H1 (cell line): ENCODE measurements around the gene RGS17. TPM values are rescaled to one million over a fixed set of nuclear protein-coding genes. Genes with fewer than 3 reads are reported as not detected.

ENCODE experiments used
- CTCF ChIA-PET: fragments of 300-600 bp; sonication (Branson Sonifier 250); formaldehyde crosslinking; loops from one replicate; lab custom pipeline; 2021; ENCODE audit not compliant: partially characterized antibody; lab: Charles Lee
- POLR2A ChIA-PET: fragments of 300-600 bp; sonication (Branson Sonifier 250); formaldehyde crosslinking; loops from one replicate; lab custom pipeline; 2021; ENCODE audit warnings: inconsistent platforms; ENCODE audit not compliant: partially characterized antibody; lab: Charles Lee
- DNase-seq, 2 experiments: peaks; one replicate each; pipeline versions ENCODE4 v3.0.0 to v3.0.0-alpha.2; 2010 to 2022; ENCODE audit warnings: low spot score in 2 of 2, low read depth in 1 of 2, mixed read lengths in 1 of 2
- FAIRE-seq: peaks from 2 replicates; lab custom pipeline; 2011; peaks lifted over from hg19 to GRCh38; lab: Jason Lieb, UNC
- H2AFZ ChIP-seq: 2 replicates; pipeline ENCODE4 v1.8.1; 2012; ENCODE audit warnings: low read length, inconsistent platforms
- H2AK5ac ChIP-seq: 2 replicates; pipeline ENCODE4 v1.6.1; 2013; ENCODE audit warnings: low read depth, low read length
- H2BK120ac ChIP-seq: replicated peaks from 2 replicates; pipeline ENCODE3; 2013; ENCODE audit warnings: low read depth, low read length, inconsistent platforms
- H2BK12ac ChIP-seq: 2 replicates; pipeline ENCODE4 v1.6.1; 2013; ENCODE audit warnings: low read depth, low read length
- H2BK15ac ChIP-seq: 2 replicates; pipeline ENCODE4 v1.6.1; 2013; ENCODE audit warnings: low read length
- H2BK20ac ChIP-seq: 2 replicates; pipeline ENCODE4 v1.6.1; 2013; ENCODE audit warnings: low read length
- H2BK5ac ChIP-seq: 2 replicates; pipeline ENCODE4 v1.6.1; 2013; ENCODE audit warnings: low read depth, low read length
- H3K14ac ChIP-seq: 2 replicates; pipeline ENCODE4 v1.6.1; 2013; ENCODE audit warnings: inconsistent platforms; ENCODE audit not compliant: insufficient read length
- H3K18ac ChIP-seq: 2 replicates; pipeline ENCODE4 v1.6.1; 2013; ENCODE audit warnings: low read length; ENCODE audit errors: extremely low read depth
- H3K23ac ChIP-seq: 2 replicates; pipeline ENCODE4 v1.6.1; 2013; ENCODE audit warnings: inconsistent platforms; ENCODE audit not compliant: insufficient read length
- H3K23me2 ChIP-seq: 2 replicates; pipeline ENCODE4 v1.6.1; 2013; ENCODE audit warnings: low read depth, low read length
- H3K27ac ChIP-seq: 2 replicates; pipeline ENCODE4 v1.6.1; 2011; ENCODE audit warnings: low read depth, low read length, inconsistent platforms
- H3K27me3 ChIP-seq, 4 experiments: replicated peaks in 1 of 4; 1 replicate in 1 of 4; 2 replicates in 3 of 4; pipeline versions ENCODE4 v1.6.1 to v1.8.1; 2011 to 2013; ENCODE audit warnings: low read length in 3 of 4, mild to moderate bottlenecking in 3 of 4, inconsistent platforms in 2 of 4, mixed read lengths in 2 of 4, moderate library complexity in 1 of 4; ENCODE audit not compliant: control insufficient read depth in 3 of 4, insufficient read depth in 3 of 4; ENCODE audit errors: extremely low read depth in 1 of 4
- H3K36me3 ChIP-seq, 4 experiments: 2 replicates each; pipeline versions ENCODE4 v1.6.1 to v1.8.1; 2011 to 2013; ENCODE audit warnings: mild to moderate bottlenecking in 4 of 4, low read length in 3 of 4, moderate library complexity in 2 of 4, control low read depth in 1 of 4, inconsistent platforms in 1 of 4; ENCODE audit not compliant: insufficient read depth in 4 of 4, control insufficient read depth in 2 of 4
- H3K4ac ChIP-seq: replicated peaks from 2 replicates; pipeline ENCODE3; 2013; ENCODE audit warnings: low read length, low read depth, mixed read lengths, inconsistent platforms; ENCODE audit not compliant: insufficient read length
- H3K4me1 ChIP-seq, 4 experiments: replicated peaks in 1 of 4; 1 replicate in 1 of 4; 2 replicates in 3 of 4; pipeline versions ENCODE4 v1.6.1 to v1.8.1; 2011 to 2013; ENCODE audit warnings: low read length in 3 of 4, inconsistent platforms in 2 of 4, mixed read lengths in 1 of 4; ENCODE audit not compliant: insufficient read depth in 4 of 4, control insufficient read depth in 3 of 4
- H3K4me2 ChIP-seq, 2 experiments: 2 replicates each; pipeline versions ENCODE4 v1.6.1 to v1.8.1; 2011 to 2013; ENCODE audit warnings: low read depth in 2 of 2, low read length in 2 of 2, control low read depth in 1 of 2, inconsistent platforms in 1 of 2, mild to moderate bottlenecking in 1 of 2; ENCODE audit not compliant: insufficient read depth in 1 of 2
- H3K4me3 ChIP-seq, 4 experiments: fragments of 200-600, 300-600 bp in 1 of 4; sonication (generic), shearing (Covaris generic), sonication (Bioruptor Twin) in 1 of 4; 2 replicates each; pipeline versions ENCODE4 v1.5.1 to v1.8.1; 2011 to 2016; ENCODE audit warnings: low read length in 4 of 4, low read depth in 3 of 4, control low read depth in 2 of 4, inconsistent platforms in 2 of 4, mild to moderate bottlenecking in 2 of 4, mixed read lengths in 1 of 4, moderate library complexity in 1 of 4; ENCODE audit not compliant: insufficient read depth in 2 of 4; ENCODE audit errors: extremely low read depth in 1 of 4
- H3K56ac ChIP-seq: replicated peaks from 2 replicates; pipeline ENCODE3; 2013; ENCODE audit warnings: low read depth, mild to moderate bottlenecking, mixed read lengths, low read length, inconsistent platforms; ENCODE audit not compliant: insufficient read length
- H3K79me1 ChIP-seq: 2 replicates; pipeline ENCODE4 v1.6.1; 2013; ENCODE audit warnings: low read depth, low read length, control low read depth
- H3K79me2 ChIP-seq, 2 experiments: 2 replicates each; pipeline versions ENCODE4 v1.6.1 to v1.8.1; 2012 to 2013; ENCODE audit warnings: low read length in 2 of 2, mild to moderate bottlenecking in 2 of 2, inconsistent platforms in 1 of 2; ENCODE audit not compliant: insufficient read depth in 2 of 2, control insufficient read depth in 1 of 2
- H3K9ac ChIP-seq, 4 experiments: replicated peaks in 1 of 4; 1 replicate in 1 of 4; 2 replicates in 3 of 4; pipeline versions ENCODE4 v1.6.1 to v1.8.1; 2011 to 2013; ENCODE audit warnings: low read depth in 3 of 4, low read length in 3 of 4, control low read depth in 2 of 4, mild to moderate bottlenecking in 2 of 4, moderate library complexity in 2 of 4, inconsistent platforms in 1 of 4; ENCODE audit errors: extremely low read depth in 1 of 4
- H3K9me3 ChIP-seq, 2 experiments: 2 replicates each; pipeline versions ENCODE4 v1.6.1 to v1.8.1; 2012 to 2013; ENCODE audit warnings: mild to moderate bottlenecking in 2 of 2, moderate library complexity in 2 of 2, control low read depth in 1 of 2, inconsistent platforms in 1 of 2, low read depth in 1 of 2, low read length in 1 of 2, mixed read lengths in 1 of 2; ENCODE audit not compliant: insufficient read depth in 2 of 2
- H4K20me1 ChIP-seq, 2 experiments: replicated peaks in 1 of 2; 2 replicates each; pipeline versions ENCODE3 to v1.8.1; 2011 to 2013; ENCODE audit warnings: inconsistent platforms in 2 of 2, low read length in 2 of 2, mild to moderate bottlenecking in 1 of 2; ENCODE audit not compliant: insufficient read depth in 2 of 2, control insufficient read depth in 1 of 2
- H4K5ac ChIP-seq: 2 replicates; pipeline ENCODE4 v1.6.1; 2013; ENCODE audit warnings: low read length, low read depth, mixed read lengths, inconsistent platforms; ENCODE audit not compliant: insufficient read length
- H4K8ac ChIP-seq: 2 replicates; pipeline ENCODE4 v1.8.0; 2013; ENCODE audit warnings: mild to moderate bottlenecking, moderate library complexity, low read length, inconsistent platforms; ENCODE audit not compliant: insufficient read depth; ENCODE audit errors: extremely low read depth
- H4K91ac ChIP-seq: replicated peaks from 2 replicates; pipeline ENCODE3; 2013; ENCODE audit warnings: low read length, mixed read lengths, inconsistent platforms; ENCODE audit not compliant: insufficient read length
- BACH1 ChIP-seq: IDR thresholded peaks from 2 replicates; pipeline ENCODE4 v1.6.1; 2012; ENCODE audit warnings: low read length, improper control_type of control experiment
- CBX8 ChIP-seq: fragments of 300-800, 300-1000 bp; sonication (generic); IDR thresholded peaks from 2 replicates; pipeline ENCODE4 v1.7.1; 2016; ENCODE audit warnings: low read depth, low read length, borderline replicate concordance
- CHD2 ChIP-seq: IDR thresholded peaks from 2 replicates; pipeline ENCODE4 v1.6.1; 2012; ENCODE audit warnings: low read length, improper control_type of control experiment
- CTBP2 ChIP-seq: IDR thresholded peaks from 2 replicates; pipeline ENCODE4 v1.7.0; 2011; ENCODE audit warnings: borderline replicate concordance, mild to moderate bottlenecking, moderate library complexity, mixed read lengths, low read length; ENCODE audit not compliant: insufficient read depth, insufficient read length
- EGR1 ChIP-seq: IDR thresholded peaks from 2 replicates; pipeline ENCODE4 v1.6.1; 2011; ENCODE audit warnings: low read depth, low read length, borderline replicate concordance
- KDM4A ChIP-seq: IDR thresholded peaks from one replicate; pipeline ENCODE4 v1.7.1; 2012; ENCODE audit warnings: low read depth, mild to moderate bottlenecking, moderate library complexity, low read length, inconsistent platforms; ENCODE audit not compliant: severe bottlenecking
- KDM5A ChIP-seq: fragments of 200-600 bp; IDR thresholded peaks from 2 replicates; pipeline ENCODE4 v1.7.1; 2012; ENCODE audit warnings: mild to moderate bottlenecking, low read length, inconsistent platforms, mixed read lengths
- RNF2 ChIP-seq: fragments of 200-900, 300-1000 bp; sonication (generic); IDR thresholded peaks from 2 replicates; pipeline ENCODE4 v1.7.1; 2016; ENCODE audit warnings: borderline replicate concordance, low read depth, mild to moderate bottlenecking, antibody characterized with exemption, low read length; ENCODE audit not compliant: poor library complexity, severe bottlenecking; ENCODE audit errors: missing control alignments
- SP1 ChIP-seq: IDR thresholded peaks from 2 replicates; pipeline ENCODE4 v1.6.1; 2011; ENCODE audit warnings: low read depth, low read length
- SRF ChIP-seq: IDR thresholded peaks from 2 replicates; pipeline ENCODE4 v1.6.1; 2011; ENCODE audit warnings: mild to moderate bottlenecking, low read depth, low read length, moderate library complexity
- WGBS, 2 experiments: shearing (Covaris generic) in 1 of 2; methylation state at CpG; one replicate each; pipeline versions ENCODE4 v1.1.6 to v1.1.7; 2013 to 2015; ENCODE audit warnings: low lambda C conversion rate in 2 of 2, mixed read lengths in 2 of 2, inconsistent platforms in 1 of 2, low coverage in 1 of 2, missing lambda C conversion rate in 1 of 2; ENCODE audit not compliant: insufficient replicate concordance in 2 of 2, insufficient coverage in 1 of 2, insufficient read length in 1 of 2; ENCODE audit errors: extremely low coverage in 1 of 2, missing lambda C conversion rate in 1 of 2; 5-methylcytosine and 5-hydroxymethylcytosine counted together
- polyA plus RNA-seq, 7 experiments: library from polyadenylated mRNA; depleted of rRNA in 3 of 7; stranded (reverse) in 5 of 7; unstranded in 2 of 7; fragments of >200 nt in 5 of 7; fragments of 200-250 nt in 2 of 7; gene quantifications; 1 replicate in 5 of 7; 2 replicates in 1 of 7; 4 replicates in 1 of 7; pipeline versions ENCODE4 v1.2.1 to v1.2.3, GENCODE V29; 2011 to 2013; ENCODE audit warnings: missing spikeins in 2 of 7, mixed read lengths in 2 of 7
- total RNA-seq: library from RNA; stranded (reverse); fragmentation: NEBNext Ultra II Directional; extraction: Animal tissue kit (Norgen Biotek cat#: 25700); gene quantifications from 2 replicates; pipeline ENCODE4 v1.2.1, GENCODE V29; 2021
- TF ChIP-seq, protein P1 (sequence below): IDR thresholded peaks from 2 replicates; pipeline ENCODE4 v1.6.1; 2012; ENCODE audit warnings: inconsistent platforms
- TF ChIP-seq, protein P2 (sequence below): IDR thresholded peaks from 2 replicates; pipeline ENCODE4 v1.6.1; 2011; ENCODE audit warnings: low read depth, mild to moderate bottlenecking, low read length; ENCODE audit not compliant: insufficient read depth
- TF ChIP-seq, protein P3 (sequence below): IDR thresholded peaks from 2 replicates; pipeline ENCODE4 v1.6.1; 2011; ENCODE audit warnings: low read length, improper control_type of control experiment

RGS17 gene
- total and polyA plus RNA-seq, 2 of the 8 experiments (the other 6 are each of a cell fraction or from before 2014, with no cell fraction given), result 2.0 to 12.2 TPM

DNA sequence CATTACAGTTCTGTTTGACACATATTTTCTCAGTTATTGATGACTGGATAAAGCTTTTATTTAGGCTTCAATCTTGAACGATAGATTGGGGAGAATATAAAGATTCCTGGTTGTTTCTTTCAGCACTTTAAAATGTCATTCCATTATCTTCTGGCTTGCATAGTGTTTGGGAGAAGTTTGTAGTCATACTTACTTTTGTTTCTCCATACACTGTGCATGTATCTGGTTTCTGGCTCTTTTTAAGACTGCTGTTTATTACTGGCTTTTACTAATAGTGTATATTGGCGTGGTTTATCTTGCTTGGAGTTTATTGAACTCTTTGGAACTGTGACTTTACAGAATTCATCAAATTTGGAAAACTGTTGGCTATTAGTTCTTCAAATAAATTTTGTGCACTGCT is 49.2 kb downstream of the RGS17 start:
- no peaks in the 10 kb centered on the region for H3K23me2 ChIP-seq
- H3K36me3 ChIP-seq, result no peaks in the 10 kb centered on the region
- H2BK20ac ChIP-seq, result no peak overlapping the region
- FAIRE-seq, result no peak
- H4K5ac ChIP-seq, result no peak overlapping the region
- H3K23ac ChIP-seq, result no peak overlapping the region
- H2BK15ac ChIP-seq, result no peak overlapping the region
- H3K18ac ChIP-seq, result no peak overlapping the region
- H3K4me2 ChIP-seq, result no peak overlapping the region
- no peak overlapping the region for H3K27ac ChIP-seq
- POLR2A ChIA-PET, result no interaction called here
- H4K91ac ChIP-seq, result no peak overlapping the region
- no peak overlapping the region for H2BK5ac ChIP-seq
- no peaks in the 10 kb centered on the region for H3K27me3 ChIP-seq
- H2BK12ac ChIP-seq, result no peak overlapping the region
- WGBS, 2 experiments, result 92% methylated on average over 2 of the region's 2 CpGs; no CpG with 5 or more reads in 1 of the 2 experiments
- no peaks in the 10 kb centered on the region for H4K20me1 ChIP-seq
- H3K79me2 ChIP-seq, result no peaks in the 10 kb centered on the region
- H3K4me1 ChIP-seq, result no peaks in the 10 kb centered on the region
- H3K9ac ChIP-seq, result no peak overlapping the region
- H3K4me3 ChIP-seq, result no peak overlapping the region
- DNase-seq, result no peak
- no peaks in the 10 kb centered on the region for H3K79me1 ChIP-seq
- H3K14ac ChIP-seq, result no peak overlapping the region
- H2BK120ac ChIP-seq, result no peak overlapping the region
- no peak overlapping the region for H3K4ac ChIP-seq
- H2AK5ac ChIP-seq, result no peak overlapping the region
- no peak overlapping the region for H2AFZ ChIP-seq
- H3K9me3 ChIP-seq, result no peaks in the 10 kb centered on the region
- CTCF ChIA-PET, result no interaction called here
- no peak overlapping the region for H4K8ac ChIP-seq
- no peak overlapping the region for H3K56ac ChIP-seq
- TF ChIP-seq SRF, result no peak
- no peak for TF ChIP-seq CBX8
- TF ChIP-seq KDM4A, result no peak
- no peak for TF ChIP-seq RNF2
- TF ChIP-seq, protein P1, sequence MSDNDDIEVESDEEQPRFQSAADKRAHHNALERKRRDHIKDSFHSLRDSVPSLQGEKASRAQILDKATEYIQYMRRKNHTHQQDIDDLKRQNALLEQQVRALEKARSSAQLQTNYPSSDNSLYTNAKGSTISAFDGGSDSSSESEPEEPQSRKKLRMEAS, result no peak
- no peak for TF ChIP-seq KDM5A
- no peak for TF ChIP-seq SP1
- no peak for TF ChIP-seq EGR1
- no peak for TF ChIP-seq BACH1
- TF ChIP-seq CTBP2, result no peak
- TF ChIP-seq, protein P2, sequence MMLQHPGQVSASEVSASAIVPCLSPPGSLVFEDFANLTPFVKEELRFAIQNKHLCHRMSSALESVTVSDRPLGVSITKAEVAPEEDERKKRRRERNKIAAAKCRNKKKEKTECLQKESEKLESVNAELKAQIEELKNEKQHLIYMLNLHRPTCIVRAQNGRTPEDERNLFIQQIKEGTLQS, result no peak
- TF ChIP-seq CHD2, result no peak
- TF ChIP-seq, protein P3, sequence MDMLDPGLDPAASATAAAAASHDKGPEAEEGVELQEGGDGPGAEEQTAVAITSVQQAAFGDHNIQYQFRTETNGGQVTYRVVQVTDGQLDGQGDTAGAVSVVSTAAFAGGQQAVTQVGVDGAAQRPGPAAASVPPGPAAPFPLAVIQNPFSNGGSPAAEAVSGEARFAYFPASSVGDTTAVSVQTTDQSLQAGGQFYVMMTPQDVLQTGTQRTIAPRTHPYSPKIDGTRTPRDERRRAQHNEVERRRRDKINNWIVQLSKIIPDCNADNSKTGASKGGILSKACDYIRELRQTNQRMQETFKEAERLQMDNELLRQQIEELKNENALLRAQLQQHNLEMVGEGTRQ, result no peak
